Activated CD4-positive, alpha-beta T cell treated with anti-CD3 and anti-CD28 coated beads for 48 hours (primary cell): ENCODE data around the gene NTF3.
"Not testable (repeated sequence)": the region's sequence is repeated elsewhere in the genome, so short reads cannot be mapped to it uniquely, and the experiment has no call there.

Experiments used
- DNase-seq: peaks from one replicate; pipeline ENCODE4 v3.0.0-alpha.2; 2020

Gene NTF3

DNA sequence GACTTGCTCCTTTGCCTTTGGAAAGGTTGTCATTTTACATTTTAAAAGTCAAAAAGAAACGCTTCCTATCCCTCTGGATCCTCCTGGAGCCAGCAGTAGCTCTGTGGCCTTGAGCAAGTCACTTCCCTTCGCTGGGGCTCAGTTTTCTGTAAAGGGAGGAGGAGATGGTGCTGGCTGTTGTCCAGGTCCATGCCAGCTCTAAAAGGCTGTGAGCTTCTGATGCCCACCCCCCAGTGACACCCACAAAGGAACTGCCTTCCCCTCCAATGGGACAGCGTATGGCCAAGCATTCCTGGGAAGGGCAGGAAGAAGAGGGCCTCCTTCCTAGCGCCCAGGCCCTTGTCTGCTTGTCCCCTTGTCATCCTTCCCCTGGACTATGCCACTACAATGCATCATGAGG lies 81.5 kb downstream of the NTF3 start:
- no peak for DNase-seq

DNA sequence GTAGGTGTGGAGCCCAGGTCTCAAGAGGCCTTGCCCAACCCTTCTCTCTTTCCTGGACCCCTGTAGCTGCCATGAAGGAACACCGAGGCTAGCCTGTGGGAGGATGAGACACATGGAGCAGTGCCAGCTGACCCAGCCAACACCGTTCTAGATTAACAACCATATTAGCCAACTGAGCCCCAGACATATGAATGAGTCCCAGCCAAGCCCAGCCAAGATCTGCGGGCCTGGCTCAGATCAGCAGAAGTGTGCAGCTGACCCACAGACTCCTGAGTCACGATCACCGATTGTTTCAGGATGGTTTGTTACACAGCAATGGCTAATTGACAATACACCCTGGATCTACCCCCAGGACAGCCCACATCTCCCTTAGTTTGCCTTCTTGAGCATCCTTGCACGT lies 82.1 kb downstream of the NTF3 start:
- DNase-seq: no peak

DNA sequence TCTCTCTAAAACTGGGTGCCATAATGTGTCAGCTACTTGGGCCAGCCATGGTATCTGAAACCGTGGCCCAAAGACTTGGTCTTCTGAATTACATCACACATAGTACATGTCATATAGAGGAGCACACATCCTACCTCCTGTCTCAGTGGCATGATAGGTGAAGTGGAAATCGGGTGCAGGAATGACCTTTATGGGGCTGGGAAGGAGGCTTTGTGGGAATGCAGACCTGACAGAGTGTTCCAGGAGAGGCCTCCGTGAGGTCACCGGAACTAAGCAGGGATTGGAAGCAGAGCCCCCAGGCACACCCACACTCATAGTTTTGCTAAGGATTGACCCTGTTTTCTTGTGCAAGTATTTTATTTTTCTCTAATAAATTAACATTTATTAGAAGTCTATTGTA lies 82.6 kb downstream of the NTF3 start:
- DNase-seq: no peak

- DNase-seq: no peak
These were observed 83.5 kb downstream of the NTF3 start for GRCh38 chr12:5515458-5515857.

DNA sequence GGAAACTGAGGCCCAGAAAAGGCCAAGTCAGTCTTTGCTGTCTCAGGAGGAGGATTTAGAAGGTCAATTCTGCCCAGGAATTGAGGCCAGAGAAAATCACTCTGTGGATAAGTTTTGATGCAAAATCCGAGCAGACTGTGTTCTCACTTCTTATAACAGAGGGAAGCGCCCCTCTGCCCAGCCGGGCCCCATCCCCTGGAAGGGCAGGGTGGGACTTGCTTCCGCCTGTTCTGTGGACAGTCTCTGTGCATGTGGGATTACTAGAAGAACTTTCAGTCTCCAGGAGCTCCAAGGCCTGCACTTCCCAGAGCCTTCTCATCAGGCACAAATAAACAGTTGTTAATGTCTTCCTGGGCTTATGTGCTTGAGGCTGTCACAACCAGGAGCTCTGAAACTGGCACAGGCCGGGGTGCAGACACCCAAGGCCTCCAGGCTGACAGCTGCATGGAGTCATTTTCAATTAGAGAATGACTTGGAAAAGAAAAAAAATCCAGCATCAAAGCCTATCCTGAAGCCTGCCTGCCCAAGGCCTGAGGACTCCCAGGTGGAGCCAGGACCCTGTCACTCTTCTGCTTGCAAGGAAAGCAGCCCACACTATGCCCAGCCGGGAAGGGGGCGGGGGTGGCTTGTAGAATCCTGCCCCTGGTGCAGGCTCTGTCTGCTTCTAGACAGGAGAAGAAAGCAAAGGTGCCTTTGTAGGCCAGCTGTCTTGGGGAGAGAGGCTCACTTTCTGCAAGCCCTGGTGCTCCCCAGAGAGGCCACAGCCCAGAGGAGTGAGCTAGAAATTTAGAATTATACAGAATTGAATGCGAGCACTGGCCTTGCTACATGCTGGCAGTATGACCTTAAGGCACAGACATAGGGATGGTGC lies 84.7 kb downstream of the NTF3 start:
- DNase-seq: no peak

DNA sequence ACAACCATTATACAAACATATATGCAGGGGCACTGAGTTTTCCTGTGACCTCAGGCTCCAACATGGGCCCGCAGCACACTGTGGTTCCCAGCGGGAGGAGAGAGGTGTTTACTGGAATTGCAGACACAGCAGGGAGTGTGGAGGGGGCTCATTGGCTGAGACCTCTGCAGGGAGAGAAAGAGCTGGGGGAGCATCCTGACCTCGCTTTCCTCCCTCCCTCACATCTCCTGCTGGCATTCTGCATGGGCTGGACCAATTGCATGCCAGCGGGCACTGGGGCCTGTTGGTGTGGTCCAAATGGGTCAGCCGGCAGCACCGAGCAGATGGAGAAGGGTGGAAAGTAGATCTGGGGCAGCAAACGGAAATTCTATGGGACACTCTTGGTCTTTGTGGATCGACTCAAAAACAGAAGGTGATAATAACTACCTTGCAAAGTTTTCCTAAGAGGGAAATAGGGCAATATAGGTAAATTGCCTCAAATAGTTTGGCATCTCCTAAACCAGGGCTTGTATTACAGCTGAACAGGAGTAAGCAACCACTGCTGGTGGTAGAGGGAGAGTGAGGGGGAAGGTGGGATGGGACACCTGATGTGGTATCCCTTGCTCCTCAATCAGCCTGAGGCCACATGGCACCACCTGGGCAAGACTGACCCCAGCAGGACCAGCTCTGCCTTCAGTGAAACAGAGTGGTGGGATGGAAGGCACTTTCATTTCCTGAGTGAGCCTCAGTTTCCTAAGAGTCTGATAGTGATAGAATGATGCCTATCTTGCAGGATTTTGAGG lies 86.9 kb downstream of the NTF3 start:
- no peak for DNase-seq

DNA sequence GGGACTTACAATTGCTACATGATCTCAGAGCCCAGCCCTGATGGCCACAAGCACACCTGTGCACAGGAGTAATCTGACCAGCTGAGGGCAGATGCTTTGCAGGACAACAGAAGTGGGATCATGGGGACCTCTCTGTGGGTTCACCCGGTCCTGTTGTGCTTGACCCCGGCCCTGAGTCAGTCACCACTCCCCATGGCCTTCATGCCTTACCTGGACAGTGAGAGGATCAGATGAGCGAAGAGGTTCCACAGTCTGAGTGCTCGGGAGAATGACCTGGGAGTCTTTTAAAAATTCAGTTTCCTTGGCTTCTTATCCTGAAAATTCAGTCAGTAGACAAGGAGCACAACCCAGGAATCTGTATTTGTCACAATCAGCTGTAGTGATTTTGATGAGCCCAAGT lies 88.1 kb downstream of the NTF3 start:
- no peak for DNase-seq

GRCh38 chr12:5520831-5521230 lies 88.9 kb downstream of the NTF3 start:
- no peak for DNase-seq

- no peak for DNase-seq
These were observed 89.8 kb downstream of the NTF3 start for GRCh38 chr12:5521456-5522325.

- no peak for DNase-seq
These were observed 90.8 kb downstream of the NTF3 start for GRCh38 chr12:5522432-5523335.

DNA sequence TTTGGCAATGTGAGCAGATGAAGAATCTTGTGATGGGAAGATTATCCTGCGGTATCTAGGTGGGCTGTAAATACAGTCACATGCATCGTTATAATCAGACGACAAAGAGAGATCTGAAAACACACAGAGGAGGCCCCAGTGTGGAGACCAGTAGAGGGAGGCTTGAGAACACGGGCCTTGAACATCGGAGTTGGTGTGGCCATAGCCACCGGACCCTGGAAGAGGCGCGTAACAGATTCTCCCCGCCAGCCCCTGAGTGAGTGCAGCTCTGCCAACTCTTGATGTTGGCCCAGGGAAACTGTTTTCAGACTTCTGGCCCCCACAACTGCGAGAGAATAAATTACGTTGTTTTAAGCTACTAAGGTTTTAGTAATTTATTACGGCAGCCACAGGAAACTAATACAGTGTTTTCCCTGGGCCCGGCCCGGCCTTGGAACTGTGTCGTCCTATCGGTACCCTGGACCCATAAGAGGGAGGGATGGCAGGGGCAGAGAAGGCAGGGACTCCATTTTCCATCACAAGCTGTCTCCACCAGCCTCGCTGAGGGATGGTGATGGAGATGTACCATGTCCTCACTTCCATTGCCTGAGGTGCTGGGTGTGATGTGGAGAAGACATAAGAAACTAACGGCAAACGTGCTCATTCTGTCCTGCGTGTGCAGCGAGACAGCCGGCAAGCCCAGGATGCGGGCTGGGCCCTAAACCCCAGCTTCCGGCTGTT lies 91.6 kb downstream of the NTF3 start:
- DNase-seq: no peak

DNA sequence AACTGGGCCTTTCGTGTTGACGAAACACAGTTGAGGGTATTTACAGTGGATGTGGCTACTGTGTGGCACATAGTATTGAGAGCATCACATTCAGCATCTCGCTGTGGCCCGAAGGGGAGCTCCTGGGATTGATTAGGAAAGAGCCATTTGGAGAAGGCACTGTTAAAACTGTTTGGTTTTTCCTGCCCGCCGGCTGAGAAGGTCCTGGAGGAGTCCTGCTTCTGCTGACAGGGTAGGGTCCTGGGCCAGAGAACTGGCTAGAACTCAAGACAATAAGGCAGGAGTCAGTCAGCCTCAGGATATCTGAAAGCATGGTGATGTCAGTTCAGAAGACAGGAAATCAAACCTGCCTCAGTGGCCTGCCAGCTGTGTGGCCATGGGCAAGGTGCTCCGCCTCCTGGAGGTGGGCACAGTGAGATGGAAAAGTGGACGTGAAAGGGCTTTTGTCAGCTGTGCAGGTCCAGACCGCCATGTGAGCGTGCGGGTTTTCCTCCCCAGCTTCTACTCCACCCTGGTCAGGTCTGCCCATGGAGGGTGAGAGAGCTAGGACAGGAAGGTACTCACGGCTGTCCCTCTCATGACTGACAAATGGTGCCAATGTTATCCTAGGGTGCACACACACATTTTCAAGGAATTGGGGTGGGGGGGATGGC lies 92.3 kb downstream of the NTF3 start:
- no peak for DNase-seq

GRCh38 chr12:5524769-5525436 lies 93.0 kb downstream of the NTF3 start:
- no peak for DNase-seq

DNA sequence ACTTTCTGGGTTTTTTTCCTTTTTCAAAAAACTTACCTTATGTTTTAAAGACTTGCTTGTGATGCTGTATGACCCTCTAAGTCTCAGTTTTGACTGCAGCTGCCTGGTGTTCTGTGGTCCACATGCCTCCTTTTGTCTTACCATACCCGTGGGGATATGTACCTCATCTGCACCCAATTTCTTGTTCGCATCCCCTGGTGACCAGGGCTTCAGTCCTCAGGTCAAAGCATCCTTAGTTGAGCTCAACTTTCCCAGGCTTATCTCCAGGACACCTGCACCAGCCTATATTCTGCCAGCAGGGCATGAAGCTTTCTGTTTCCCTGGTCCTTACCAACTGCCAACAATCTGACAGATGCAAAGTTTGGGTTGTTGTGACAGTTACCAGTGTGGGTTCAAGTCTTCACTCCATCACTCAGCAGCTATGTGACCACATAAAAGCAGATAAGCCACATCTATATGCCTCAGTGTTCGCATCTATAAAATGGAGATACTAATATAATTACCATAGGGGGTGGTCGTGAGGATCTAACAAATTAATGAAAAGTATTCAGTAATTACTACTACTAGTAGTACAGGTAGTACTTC lies 94.0 kb downstream of the NTF3 start:
- DNase-seq: no peak

DNA sequence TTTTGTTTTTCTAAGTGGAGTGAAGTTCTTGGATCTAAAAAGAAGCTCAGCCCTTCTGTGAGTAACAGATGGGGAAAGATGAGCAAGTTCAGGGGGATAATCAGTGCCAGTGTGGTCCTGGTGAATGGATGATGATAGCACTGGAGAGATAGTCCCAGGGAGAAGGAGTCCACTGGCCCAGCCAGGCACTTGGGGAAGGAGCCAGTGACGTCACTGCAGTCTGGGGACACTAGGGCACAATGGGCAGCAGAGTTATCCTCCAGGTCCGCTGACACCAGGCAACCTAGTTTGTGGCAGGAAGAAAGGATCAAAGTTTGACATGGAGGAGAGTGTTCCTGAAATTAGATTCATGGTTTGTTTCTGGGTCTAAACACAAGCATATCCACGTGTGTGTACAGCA lies 101.5 kb downstream of the NTF3 start:
- DNase-seq: no peak

DNA sequence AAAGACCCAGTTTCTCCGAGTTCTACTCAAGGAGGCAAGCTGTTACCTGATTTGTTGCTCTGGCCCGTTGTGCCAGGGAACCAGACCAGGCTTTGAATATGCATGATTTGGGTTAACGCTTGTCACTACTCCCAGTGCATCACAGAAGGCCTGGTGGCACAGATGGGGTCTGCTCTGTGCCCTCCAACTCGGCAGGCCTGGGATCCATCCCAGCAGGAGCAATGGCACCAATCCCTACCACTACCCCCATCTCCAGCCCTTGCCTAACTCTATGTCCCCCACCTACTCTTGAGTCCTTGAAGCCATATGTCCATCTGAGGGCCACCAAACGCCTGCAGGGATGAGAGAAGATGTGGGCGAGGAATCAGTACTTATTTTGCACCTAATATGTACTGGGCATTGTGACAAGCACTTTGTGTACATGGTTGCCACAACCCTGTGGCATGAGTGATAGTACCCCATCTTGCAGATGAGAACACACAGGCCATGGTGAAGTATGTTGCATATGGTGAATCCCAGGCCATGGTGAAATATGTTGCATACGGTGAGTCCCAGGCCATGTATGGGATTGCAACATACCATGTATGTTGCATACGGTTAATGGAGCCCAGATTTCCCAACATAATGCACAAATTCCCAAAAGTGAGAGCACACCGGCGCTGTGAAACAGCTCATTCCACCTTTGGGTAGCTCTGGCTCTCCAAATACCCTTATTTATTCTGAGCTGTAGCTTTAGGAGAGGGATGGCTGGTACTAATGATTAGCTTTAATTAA lies 102.7 kb downstream of the NTF3 start:
- no peak for DNase-seq

DNA sequence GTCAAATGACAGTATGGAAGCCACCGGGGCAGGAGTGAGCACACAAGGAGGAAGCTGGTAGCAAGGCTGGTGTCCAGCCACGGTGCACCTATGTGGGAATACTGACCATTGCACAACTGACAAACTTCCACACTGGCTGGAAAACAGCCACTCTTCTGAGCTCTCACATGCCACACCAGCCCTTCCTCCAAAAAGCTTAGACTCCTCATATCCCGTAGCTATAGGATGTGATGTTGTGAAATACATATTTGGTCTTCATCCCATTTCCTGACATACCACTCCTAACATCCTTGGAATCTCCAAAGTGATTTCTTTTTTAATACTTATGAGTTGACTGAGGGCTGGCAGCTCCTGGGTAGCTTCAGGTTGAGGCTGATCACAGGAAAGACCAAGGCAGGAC lies 103.6 kb downstream of the NTF3 start:
- no peak for DNase-seq

DNA sequence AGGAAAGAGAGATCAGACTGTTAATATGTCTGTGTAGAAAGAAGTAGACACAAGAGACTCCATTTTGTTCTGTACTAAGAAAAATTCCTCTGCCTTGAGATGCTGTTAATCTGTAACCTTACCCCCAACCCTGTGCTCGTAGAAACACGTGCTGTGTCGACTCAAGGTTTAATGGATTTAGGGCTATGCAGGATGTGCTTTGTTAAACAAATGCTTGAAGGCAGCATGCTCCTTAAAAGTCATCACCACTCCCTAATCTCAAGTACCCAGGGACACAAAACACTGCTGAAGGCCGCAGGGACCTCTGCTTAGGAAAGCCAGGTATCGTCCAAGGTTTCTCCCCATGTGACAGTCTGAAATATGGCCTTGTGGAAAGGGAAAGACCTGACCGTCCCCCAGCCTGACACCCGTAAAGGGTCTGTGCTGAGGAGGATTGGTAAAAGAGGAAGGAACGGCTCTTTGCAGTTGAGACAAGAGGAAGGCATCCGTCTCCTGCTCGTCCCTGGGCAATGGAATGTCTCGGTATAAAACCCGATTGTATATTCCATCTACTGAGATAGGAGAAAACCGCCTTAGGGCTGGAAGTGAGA lies 105.2 kb downstream of the NTF3 start:
- not testable (repeated sequence) for DNase-seq

- DNase-seq: no peak
These were observed 105.9 kb downstream of the NTF3 start for GRCh38 chr12:5537771-5538170.
